ENCODE measurements around the gene IGSF3. TPM values are rescaled to one million over a fixed set of nuclear protein-coding genes. Genes with fewer than 3 reads are reported as not detected.
A peak's percentile ranks its signal among the peaks of the same experiment; 100 is the strongest.
"Not testable (repeated sequence)": the region's sequence is repeated elsewhere in the genome, so short reads cannot be mapped to it uniquely, and the experiment has no call there.

Gene IGSF3
- total and polyA plus RNA-seq, 5 experiments from 2014 or later, result 0.05 to 0.13 TPM; not detected in 3

DNA sequence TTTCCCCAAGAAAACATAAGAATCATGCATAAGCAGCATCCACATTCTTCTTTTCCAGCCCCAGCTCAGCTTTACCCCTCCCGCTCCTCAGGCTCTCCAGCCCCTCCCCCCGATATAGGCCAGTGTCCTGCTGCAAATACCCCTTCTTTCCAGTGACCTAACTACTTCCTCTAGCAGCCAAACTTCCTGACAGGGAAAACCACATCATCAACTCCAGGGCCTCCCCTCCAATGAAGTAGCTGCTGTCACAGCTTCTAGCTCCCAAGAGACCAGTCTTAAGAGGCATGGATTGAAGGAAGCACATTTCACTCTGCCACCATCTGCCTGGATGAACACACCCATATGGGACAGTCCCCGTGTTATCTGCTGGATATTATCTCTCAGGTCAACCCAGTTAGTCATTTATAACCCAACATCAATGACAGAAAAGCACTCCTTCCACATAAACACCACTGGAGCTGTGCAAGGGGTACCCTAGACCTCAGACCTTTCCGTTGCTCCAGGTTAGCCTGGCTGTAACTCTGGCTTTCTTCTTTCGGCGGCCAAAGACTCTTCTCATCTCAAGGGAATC is 57.6 kb downstream of the IGSF3 start:
- H3K9me3 Mint-ChIP-seq, ATAC-seq, H3K36me3 Mint-ChIP-seq, DNase-seq, H3K4me3 Mint-ChIP-seq, H3K4me1 Mint-ChIP-seq, POLR2A ChIA-PET: not testable (repeated sequence)
- Mint-ChIP-seq H3K27ac (peak overlapping the region in 1 of 10 donors; percentile 60), H3K27me3 (peaks cover 0 to 15% (median 0%) of the 10 kb centered on the region in 5 donors)

DNA sequence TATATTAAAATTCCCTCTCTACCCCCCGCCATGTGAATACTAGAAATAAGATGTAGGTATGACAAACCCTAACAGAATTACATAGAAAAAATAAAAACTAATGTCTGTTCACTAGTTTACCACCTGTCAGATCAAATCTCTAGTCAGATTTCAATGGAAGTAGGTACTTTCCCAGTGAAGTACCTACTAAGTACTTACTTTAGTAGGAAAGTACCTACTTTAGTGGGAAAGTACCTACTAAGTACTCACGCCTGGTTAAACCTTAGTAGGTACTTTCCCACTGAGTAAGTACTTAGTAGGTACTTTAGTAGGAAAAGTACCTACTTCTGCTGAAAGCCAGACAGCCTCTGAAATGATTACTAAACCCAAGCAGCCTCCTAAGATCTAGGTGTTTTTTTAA is 58.7 kb downstream of the IGSF3 start:
- H3K27ac Mint-ChIP-seq, ATAC-seq, POLR2A ChIA-PET, H3K36me3 Mint-ChIP-seq, H3K4me3 Mint-ChIP-seq, DNase-seq, H3K9me3 Mint-ChIP-seq, H3K4me1 Mint-ChIP-seq: not testable (repeated sequence)
- H3K27me3 Mint-ChIP-seq, result peaks cover 0 to 15% (median 2%) of the 10 kb centered on the region in 5 donors

DNA sequence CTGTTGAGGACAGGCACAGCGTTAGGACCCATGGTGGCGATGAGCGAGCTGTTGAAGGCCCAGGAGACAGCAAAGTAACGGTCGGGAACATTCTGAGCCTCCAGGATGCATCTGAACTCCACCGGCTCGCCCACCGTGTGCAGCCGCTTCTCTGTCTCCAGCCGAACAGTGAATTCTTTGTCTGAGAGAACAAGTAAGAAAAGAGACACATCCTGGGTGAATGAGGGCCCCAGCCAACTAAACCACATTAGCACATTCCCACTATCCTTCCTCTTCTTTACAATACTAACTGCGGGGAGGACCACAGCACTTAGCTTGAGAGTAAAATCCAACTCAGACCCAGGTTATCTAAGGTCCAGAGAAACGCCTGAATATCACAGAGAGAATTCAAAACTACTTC is 59.4 kb downstream of the IGSF3 start:
- POLR2A ChIA-PET, H3K9me3 Mint-ChIP-seq, H3K27ac Mint-ChIP-seq, ATAC-seq, DNase-seq, H3K4me3 Mint-ChIP-seq, H3K36me3 Mint-ChIP-seq, H3K4me1 Mint-ChIP-seq: not testable (repeated sequence)
- peaks cover 0 to 18% (median 3%) of the 10 kb centered on the region in 5 donors for H3K27me3 Mint-ChIP-seq

DNA sequence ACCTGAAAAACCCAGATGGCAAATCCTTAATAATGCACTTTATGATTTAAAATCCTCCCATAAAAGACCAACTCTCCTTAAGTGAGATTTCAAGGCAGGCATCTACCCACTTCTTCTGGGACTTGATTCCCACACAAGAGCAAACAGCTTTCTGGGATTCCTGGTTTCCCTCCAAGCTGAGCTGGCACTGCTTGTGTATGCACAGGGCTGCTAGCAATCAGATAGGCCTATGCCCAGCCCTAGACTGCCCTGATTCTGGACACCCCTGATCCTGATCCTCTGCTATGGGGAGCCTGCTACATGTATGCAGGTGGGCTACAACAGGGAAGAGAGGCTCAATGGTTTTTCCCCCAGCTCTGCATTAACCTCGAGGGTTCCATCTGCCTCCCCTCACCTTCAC is 60.1 kb downstream of the IGSF3 start:
- H3K4me1 Mint-ChIP-seq, H3K36me3 Mint-ChIP-seq, DNase-seq, H3K27ac Mint-ChIP-seq, H3K4me3 Mint-ChIP-seq, ATAC-seq, POLR2A ChIA-PET, H3K9me3 Mint-ChIP-seq: not testable (repeated sequence)
- H3K27me3 Mint-ChIP-seq, result peaks cover 0 to 18% (median 4%) of the 10 kb centered on the region in 5 donors

DNA sequence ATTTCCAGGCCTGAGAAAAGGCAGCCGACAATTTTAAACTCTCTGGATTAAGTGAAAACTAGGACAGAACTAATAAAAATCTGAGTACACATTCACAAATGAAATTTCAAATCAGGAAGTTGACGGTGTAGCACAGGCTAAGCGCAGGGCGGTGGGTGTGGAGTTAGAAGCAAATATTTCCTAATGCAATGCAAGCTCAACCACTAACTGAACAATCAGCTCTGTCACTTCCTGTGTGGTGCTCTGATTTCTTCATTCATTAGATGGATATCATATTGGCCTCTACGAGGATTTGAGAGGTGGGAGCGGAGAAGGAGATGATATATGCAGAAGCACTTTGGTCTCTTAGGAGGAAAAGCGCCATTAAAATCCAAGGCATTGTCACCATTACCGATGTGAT is 61.5 kb downstream of the IGSF3 start:
- peak; percentile 33 to 42 for ATAC-seq
- H3K36me3 Mint-ChIP-seq, H3K27ac Mint-ChIP-seq, DNase-seq, H3K4me3 Mint-ChIP-seq, H3K4me1 Mint-ChIP-seq, POLR2A ChIA-PET, H3K9me3 Mint-ChIP-seq: not testable (repeated sequence)
- H3K27me3 Mint-ChIP-seq, result peaks cover 0 to 12% (median 4%) of the 10 kb centered on the region in 5 donors

DNA sequence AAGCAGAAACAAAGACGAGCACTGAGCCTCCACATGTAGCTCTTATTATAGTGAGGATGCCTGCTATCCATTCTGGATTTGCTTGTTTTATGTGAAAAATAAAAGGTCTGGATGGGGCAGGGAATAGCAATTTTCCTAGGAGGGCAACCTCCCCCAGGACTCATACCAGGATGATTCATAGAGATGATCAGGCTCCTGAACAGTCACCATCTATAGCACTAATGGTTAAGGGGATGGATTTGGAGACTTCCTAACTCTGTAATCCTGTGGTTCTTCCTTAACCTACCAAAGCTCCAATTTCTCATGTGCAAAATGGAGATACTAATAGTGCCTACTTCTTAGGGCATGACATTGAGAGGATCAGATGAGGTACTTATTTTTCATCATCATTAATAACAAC is 62.2 kb downstream of the IGSF3 start:
- POLR2A ChIA-PET, result no interaction called here
- H3K4me3 Mint-ChIP-seq, result no peak overlapping the region
- no peak for DNase-seq
- H3K36me3 Mint-ChIP-seq, result no peaks in the 10 kb centered on the region
- H3K9me3 Mint-ChIP-seq, result no peaks in the 10 kb centered on the region
- H3K27me3 Mint-ChIP-seq, result peaks cover 0 to 7% (median 4%) of the 10 kb centered on the region in 5 donors
- peaks cover 0 to 8% (median 2%) of the 10 kb centered on the region in 4 donors for H3K4me1 Mint-ChIP-seq
- H3K27ac Mint-ChIP-seq, result no peak overlapping the region
- ATAC-seq, result no peak

DNA sequence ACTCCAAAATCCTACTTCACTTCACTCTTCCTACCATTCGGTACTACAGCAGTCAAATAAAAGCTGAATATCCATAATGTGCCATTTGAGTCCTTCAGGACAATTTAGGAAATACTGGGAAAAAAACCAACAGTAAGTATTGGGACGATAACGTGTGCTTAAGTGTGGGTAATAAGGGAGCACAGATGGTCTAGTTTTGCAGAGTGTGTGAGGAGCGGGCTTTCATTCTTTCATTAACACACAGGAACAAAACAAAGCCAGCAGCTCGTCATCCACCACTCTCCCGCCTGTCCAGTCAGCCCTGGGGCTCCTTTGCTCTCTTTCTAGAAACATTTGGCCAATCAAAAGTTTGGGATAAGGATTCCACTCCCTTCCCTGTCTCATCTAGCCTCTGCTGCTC is 63.1 kb downstream of the IGSF3 start:
- DNase-seq, POLR2A ChIA-PET, H3K27ac Mint-ChIP-seq, H3K9me3 Mint-ChIP-seq, H3K27me3 Mint-ChIP-seq, H3K4me1 Mint-ChIP-seq, ATAC-seq, H3K36me3 Mint-ChIP-seq, H3K4me3 Mint-ChIP-seq: not testable (repeated sequence)

DNA sequence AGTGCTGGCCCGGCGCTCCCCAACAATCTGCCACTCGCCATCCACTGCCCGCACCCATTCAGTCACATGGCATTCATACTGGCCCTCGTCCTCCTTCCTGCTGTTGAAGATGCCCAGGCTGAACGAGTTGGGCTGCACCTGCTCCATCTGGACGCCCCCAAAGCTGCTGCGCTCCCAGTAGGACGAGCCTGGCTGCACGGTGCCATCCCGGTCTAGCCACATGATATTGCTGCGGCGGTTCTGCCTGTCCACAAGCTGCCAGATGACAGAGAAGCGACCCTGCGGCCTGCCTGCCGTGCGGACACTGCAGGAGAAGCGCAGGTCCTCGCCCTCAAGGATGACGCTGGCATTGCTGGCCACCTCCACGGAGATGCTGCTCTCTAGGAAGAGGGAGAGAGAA is 63.9 kb downstream of the IGSF3 start:
- DNase-seq, H3K36me3 Mint-ChIP-seq, H3K27ac Mint-ChIP-seq, H3K4me3 Mint-ChIP-seq, H3K9me3 Mint-ChIP-seq, ATAC-seq, H3K4me1 Mint-ChIP-seq, POLR2A ChIA-PET: not testable (repeated sequence)
- peaks cover 0 to 11% (median 6%) of the 10 kb centered on the region in 5 donors for H3K27me3 Mint-ChIP-seq

DNA sequence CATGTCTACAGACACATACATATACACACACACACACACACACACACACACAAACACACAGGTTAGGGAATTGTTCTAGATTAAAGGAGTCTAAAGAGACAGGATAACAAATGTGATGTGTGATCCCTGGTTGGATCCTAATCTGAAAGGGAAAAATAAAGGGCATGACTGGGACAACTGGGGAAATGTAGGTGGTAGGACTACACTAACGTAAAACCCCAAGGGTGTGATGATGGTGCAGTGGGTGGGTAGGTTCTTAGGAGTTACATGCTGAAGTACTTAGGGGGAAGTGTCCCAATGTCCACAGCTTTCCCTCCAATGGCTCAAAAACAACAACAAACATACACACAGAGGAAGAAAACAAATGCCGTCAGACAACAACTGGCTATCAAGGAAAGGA is 68.2 kb downstream of the IGSF3 start:
- H3K9me3 Mint-ChIP-seq, DNase-seq, POLR2A ChIA-PET, H3K27ac Mint-ChIP-seq, ATAC-seq, H3K4me3 Mint-ChIP-seq, H3K36me3 Mint-ChIP-seq: not testable (repeated sequence)
- peaks cover 3 to 12% (median 7%) of the 10 kb centered on the region in 4 donors for H3K4me1 Mint-ChIP-seq
- peaks cover 0 to 27% (median 9%) of the 10 kb centered on the region in 5 donors for H3K27me3 Mint-ChIP-seq

DNA sequence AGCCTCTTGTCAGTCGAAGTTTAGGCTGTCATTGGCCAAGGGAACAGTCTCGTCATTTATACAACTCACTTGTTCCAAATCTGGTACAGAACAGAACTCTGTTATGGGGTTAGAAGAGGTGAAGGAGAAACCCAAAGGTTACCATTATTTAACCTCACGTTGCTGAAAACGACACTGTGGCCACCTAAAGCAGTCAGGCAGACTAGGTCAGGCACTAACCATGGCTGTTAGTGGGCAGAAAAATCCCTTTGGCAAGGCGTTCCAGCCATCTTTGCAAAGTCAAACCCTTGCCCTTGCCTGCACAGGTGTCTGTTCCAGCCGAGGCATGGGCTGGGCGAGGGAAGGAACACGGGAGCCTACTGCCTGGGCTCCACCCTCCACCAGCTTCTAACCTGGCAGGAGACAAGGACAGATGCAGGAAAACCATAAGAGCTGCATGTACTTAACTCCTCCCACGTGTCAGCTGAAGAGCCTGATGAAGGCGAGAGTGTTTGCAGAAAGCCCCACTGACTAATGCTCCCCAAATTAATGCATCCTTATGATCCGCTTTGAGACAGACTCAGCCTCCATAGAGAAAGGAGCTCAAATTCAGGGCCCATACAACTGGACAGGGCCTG is 69.0 kb downstream of the IGSF3 start:
- Mint-ChIP-seq H3K27ac (peak overlapping the region in 1 of 10 donors; percentile 69), H3K27me3 (peaks cover 0 to 23% (median 9%) of the 10 kb centered on the region in 5 donors), H3K4me1 (peaks cover 3 to 12% (median 7%) of the 10 kb centered on the region in 4 donors)
- H3K9me3 Mint-ChIP-seq, H3K4me3 Mint-ChIP-seq, H3K36me3 Mint-ChIP-seq, POLR2A ChIA-PET, DNase-seq, ATAC-seq: not testable (repeated sequence)

DNA sequence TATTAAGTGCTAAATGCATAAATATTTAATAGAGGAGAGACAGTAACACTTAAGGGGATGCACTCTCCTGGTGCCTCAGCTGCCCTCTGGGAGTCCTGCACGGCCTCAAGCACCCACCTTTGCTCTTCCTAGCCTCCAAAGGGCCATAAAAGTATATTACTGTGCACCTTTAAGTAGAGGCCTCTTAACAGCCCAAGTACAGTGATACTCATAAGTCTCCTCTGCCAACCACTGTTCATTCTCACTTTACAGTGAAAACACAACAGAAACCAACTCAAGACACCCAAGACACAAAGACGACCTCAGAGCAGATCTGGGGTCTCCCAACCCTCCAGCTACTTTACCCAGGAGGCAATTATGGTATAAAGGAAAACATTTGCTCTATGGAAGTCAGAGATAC is 70.1 kb downstream of the IGSF3 start:
- H3K36me3 Mint-ChIP-seq, ATAC-seq, H3K27ac Mint-ChIP-seq, DNase-seq, H3K9me3 Mint-ChIP-seq, H3K4me3 Mint-ChIP-seq, POLR2A ChIA-PET: not testable (repeated sequence)
- peaks cover 0 to 22% (median 5%) of the 10 kb centered on the region in 5 donors for H3K27me3 Mint-ChIP-seq
- peaks cover 3 to 12% (median 7%) of the 10 kb centered on the region in 4 donors for H3K4me1 Mint-ChIP-seq

DNA sequence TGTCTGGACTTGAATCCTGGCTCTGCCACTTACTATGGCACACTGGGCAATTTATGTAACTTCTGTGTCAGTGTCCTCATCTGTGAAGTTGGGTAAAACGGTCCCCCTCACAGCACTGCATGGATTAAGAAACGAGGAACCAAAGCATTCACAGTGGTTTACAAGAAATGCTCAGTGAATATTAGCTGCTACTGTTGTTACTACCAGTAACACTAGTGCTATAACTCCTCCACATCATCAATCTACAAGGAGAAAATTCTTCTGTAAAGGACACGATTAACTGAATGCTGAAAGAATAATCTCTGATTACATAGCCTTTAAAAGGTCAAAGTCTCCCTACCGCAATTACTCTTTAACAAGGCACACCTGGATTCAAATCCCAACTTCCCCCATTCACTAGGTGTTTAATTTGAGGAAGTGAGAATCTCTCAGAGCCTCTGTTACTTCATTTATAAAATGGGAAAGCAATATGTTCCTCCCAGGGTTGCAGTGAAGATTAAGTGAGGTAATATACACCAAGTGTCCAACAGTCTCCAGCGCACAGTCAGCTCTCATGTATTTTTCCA is 70.7 kb downstream of the IGSF3 start:
- H3K9me3 Mint-ChIP-seq, ATAC-seq, H3K36me3 Mint-ChIP-seq, H3K27ac Mint-ChIP-seq, DNase-seq, POLR2A ChIA-PET, H3K4me3 Mint-ChIP-seq: not testable (repeated sequence)
- Mint-ChIP-seq H3K4me1 (peaks cover 3 to 12% (median 7%) of the 10 kb centered on the region in 4 donors), H3K27me3 (peaks cover 0 to 22% (median 5%) of the 10 kb centered on the region in 5 donors)

DNA sequence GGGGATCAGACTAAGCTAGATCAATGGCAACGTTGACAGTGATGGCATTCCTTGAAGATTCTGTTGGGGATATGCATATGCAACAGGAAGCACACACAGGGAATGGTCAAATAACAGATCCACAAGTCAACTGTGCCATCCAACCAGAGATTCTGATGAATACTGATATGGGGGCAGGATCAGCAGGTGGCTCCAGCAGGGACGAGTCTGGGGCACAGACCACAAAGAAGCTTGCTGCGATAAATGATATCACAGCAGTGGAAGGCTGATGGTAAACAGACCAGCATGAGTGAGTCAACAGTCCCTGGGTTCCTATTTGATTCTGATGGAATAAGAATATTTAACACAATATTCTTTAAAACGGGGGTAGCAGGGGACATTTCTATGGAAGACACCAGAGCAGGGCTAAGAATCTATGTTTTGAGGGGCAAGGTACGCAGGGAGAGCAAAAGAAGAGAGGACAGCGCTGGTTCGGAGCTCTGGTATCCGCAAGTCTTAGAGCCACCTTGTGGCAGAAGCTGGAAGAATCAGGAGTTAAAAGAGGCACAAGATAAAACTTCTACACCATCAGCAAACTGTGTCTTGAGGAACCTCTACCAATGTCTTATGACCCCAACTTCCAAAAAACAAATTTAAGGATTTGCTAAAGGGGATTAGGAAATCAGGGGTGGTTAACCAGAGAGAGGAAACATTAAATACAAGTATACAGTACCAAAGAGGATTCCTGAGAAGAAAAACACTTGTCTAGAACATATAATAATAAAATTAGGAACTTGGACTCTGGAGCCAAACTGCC is 71.4 kb downstream of the IGSF3 start:
- DNase-seq (peak in 6 of 10 donors; percentile 7 to 49 (median 38)), ATAC-seq (peak; percentile 76 to 82)
- Mint-ChIP-seq H3K4me1 (peaks cover 3 to 12% (median 7%) of the 10 kb centered on the region in 4 donors), H3K4me3 (peak overlapping the region; percentile 8 to 65 (median 54)), H3K27me3 (peaks cover 0 to 22% (median 5%) of the 10 kb centered on the region in 5 donors)
- H3K27ac Mint-ChIP-seq, H3K9me3 Mint-ChIP-seq, POLR2A ChIA-PET, H3K36me3 Mint-ChIP-seq: not testable (repeated sequence)
